Panc1 (cell line): Measurements from ENCODE around the gene HSPB2. TPM values are rescaled to one million over a fixed set of nuclear protein-coding genes. Genes with fewer than 3 reads are reported as not detected.

Source experiments
- ATAC-seq: fragments of 200-7000 bp; cut with Tn5 transposase; 2 replicates; pipeline ENCODE4 v1.9.1; 2020; ENCODE audit warnings: mild to moderate bottlenecking, moderate library complexity
- BruUV-seq: library from RNA; stranded (reverse); fragments of 400-500 nt; replicated peaks from 2 replicates; lab custom pipeline; 2021; lab: Mats Ljungman, UMichigan
- CTCF ChIA-PET: fragments of 300-600 bp; sonication (Branson Sonifier 250); formaldehyde crosslinking; loops from one replicate; lab custom pipeline; 2022; ENCODE audit warnings: antibody characterized with exemption; lab: Charles Lee
- POLR2A ChIA-PET: fragments of 300-600 bp; sonication (Branson Sonifier 250); formaldehyde crosslinking; loops from one replicate; lab custom pipeline; 2022; ENCODE audit warnings: antibody characterized with exemption; lab: Charles Lee
- DNase-seq: peaks from one replicate; pipeline ENCODE4 v3.0.0-alpha.2; 2010; ENCODE audit warnings: low read depth, low spot score
- H3K27ac ChIP-seq: 2 replicates; pipeline ENCODE4 v1.5.1; 2011; ENCODE audit warnings: mild to moderate bottlenecking, low read length, inconsistent platforms
- H3K27me3 ChIP-seq: fragments of 200-500 bp; sonication (Bioruptor generic); 2 replicates; pipeline ENCODE4 v1.6.0; 2014; ENCODE audit warnings: low read length, inconsistent platforms; ENCODE audit not compliant: control insufficient read depth, insufficient read depth
- H3K36me3 ChIP-seq: fragments of 200-500 bp; sonication (Bioruptor generic); 2 replicates; pipeline ENCODE4 v1.5.1; 2014; ENCODE audit warnings: inconsistent platforms, mild to moderate bottlenecking, low read length, moderate library complexity; ENCODE audit not compliant: control insufficient read depth, insufficient read depth
- H3K4me1 ChIP-seq: 2 replicates; pipeline ENCODE4 v1.5.1; 2011; ENCODE audit warnings: inconsistent platforms, mild to moderate bottlenecking, low read length, moderate library complexity; ENCODE audit not compliant: control insufficient read depth, insufficient read depth
- H3K4me3 ChIP-seq, 2 experiments: 2 replicates each; pipeline ENCODE4 v1.5.1; 2011 to 2012; ENCODE audit warnings: low read depth in 2 of 2, low read length in 2 of 2, mild to moderate bottlenecking in 2 of 2, inconsistent platforms in 1 of 2, moderate library complexity in 1 of 2
- H3K9me3 ChIP-seq: fragments of 200-500 bp; sonication (Bioruptor generic); 2 replicates; pipeline ENCODE4 v1.5.1; 2014; ENCODE audit warnings: low read depth, mild to moderate bottlenecking, inconsistent platforms, low read length, moderate library complexity; ENCODE audit not compliant: control insufficient read depth, insufficient read depth
- POLR2AphosphoS5 ChIP-seq: IDR thresholded peaks from 2 replicates; pipeline ENCODE4 v1.6.1; 2012; ENCODE audit warnings: mild to moderate bottlenecking, low read depth, low read length, moderate library complexity
- REST ChIP-seq, 2 experiments: IDR thresholded peaks; 2 replicates each; pipeline ENCODE4 v1.6.1; 2011 to 2012; ENCODE audit warnings: low read depth in 2 of 2, control low read depth in 1 of 2, low read length in 1 of 2, mild to moderate bottlenecking in 1 of 2, moderate library complexity in 1 of 2; ENCODE audit not compliant: insufficient read depth in 1 of 2
- SIN3A ChIP-seq: IDR thresholded peaks from 2 replicates; pipeline ENCODE4 v1.6.1; 2012; ENCODE audit warnings: low read depth, mild to moderate bottlenecking, low read length, moderate library complexity, borderline replicate concordance; ENCODE audit not compliant: insufficient read depth
- TCF7L2 ChIP-seq: IDR thresholded peaks from 2 replicates; pipeline ENCODE4 v1.6.1; 2011; ENCODE audit warnings: mild to moderate bottlenecking, low read depth, low read length, inconsistent platforms
- in situ Hi-C: cut with HindIII; loops from 2 replicates; pipeline ENCODE4 v1.10.0; 2016; ENCODE audit warnings: low sequenced_read_pairs, low pct_unique_long_range_greater_than_20kb
- intact Hi-C: fragments of 100-400 bp; cut with micrococcal nuclease; formaldehyde crosslinking; loops from one replicate; pipeline ENCODE4 v1.10.0; 2022; ENCODE audit not compliant: unreplicated experiment
- total RNA-seq: library from RNA; stranded (reverse); gene quantifications from one replicate; pipeline ENCODE4 v1.2.1, GENCODE V29; 2021; ENCODE audit not compliant: unreplicated experiment
- TF ChIP-seq, protein P1 (sequence below): fragments of 450-650 bp; IDR thresholded peaks from 2 replicates; pipeline ENCODE4 v1.5.1; 2017; ENCODE audit warnings: mild to moderate bottlenecking

The HSPB2 gene
- total RNA-seq, 1 experiment from 2014 or later, result not detected

GRCh38 chr11:111946499-111946898 is 34.0 kb downstream of the HSPB2 start:
- CTCF ChIA-PET, result no interaction called here
- POLR2A ChIA-PET, result no interaction called here
- intact Hi-C loops, result no loop called here

GRCh38 chr11:111947143-111947542 is 34.6 kb downstream of the HSPB2 start:
- Histone ChIP-seq H3K9me3 (no peaks in the 10 kb centered on the region), H3K4me3 (no peak overlapping the region), H3K27me3 (no peaks in the 10 kb centered on the region), H3K27ac (no peak overlapping the region), H3K36me3 (no peaks in the 10 kb centered on the region), H3K4me1 (no peaks in the 10 kb centered on the region)
- intact Hi-C loops (no loop called here), in situ Hi-C loops (no loop called here)
- DNase-seq (no peak), ATAC-seq (no peak)
- POLR2A ChIA-PET, result no interaction called here
- no TSS peak for BruUV-seq
- CTCF ChIA-PET, result interaction anchor here (0.5 kb wide), 1 partner anchor 1682 kb away, joined by 4 read pairs; no protein-coding TSS in a partner anchor
- TF ChIP-seq TCF7L2 (no peak), POLR2AphosphoS5 (no peak), SIN3A (no peak), REST (IDR thresholded peaks at IDR 0.05; ENCODE audit: insufficient read depth in 1 of 2, low read depth in 2 of 2, low read length in 1 of 2) (no peak)
- TF ChIP-seq, protein P1, sequence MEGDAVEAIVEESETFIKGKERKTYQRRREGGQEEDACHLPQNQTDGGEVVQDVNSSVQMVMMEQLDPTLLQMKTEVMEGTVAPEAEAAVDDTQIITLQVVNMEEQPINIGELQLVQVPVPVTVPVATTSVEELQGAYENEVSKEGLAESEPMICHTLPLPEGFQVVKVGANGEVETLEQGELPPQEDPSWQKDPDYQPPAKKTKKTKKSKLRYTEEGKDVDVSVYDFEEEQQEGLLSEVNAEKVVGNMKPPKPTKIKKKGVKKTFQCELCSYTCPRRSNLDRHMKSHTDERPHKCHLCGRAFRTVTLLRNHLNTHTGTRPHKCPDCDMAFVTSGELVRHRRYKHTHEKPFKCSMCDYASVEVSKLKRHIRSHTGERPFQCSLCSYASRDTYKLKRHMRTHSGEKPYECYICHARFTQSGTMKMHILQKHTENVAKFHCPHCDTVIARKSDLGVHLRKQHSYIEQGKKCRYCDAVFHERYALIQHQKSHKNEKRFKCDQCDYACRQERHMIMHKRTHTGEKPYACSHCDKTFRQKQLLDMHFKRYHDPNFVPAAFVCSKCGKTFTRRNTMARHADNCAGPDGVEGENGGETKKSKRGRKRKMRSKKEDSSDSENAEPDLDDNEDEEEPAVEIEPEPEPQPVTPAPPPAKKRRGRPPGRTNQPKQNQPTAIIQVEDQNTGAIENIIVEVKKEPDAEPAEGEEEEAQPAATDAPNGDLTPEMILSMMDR, result no peak

More at GRCh38 chr11:111946499-111946898, 34.0 kb downstream of the HSPB2 start:
- H3K27ac ChIP-seq, result no peak overlapping the region
- no peaks in the 10 kb centered on the region for H3K9me3 ChIP-seq
- H3K4me1 ChIP-seq, result no peaks in the 10 kb centered on the region
- no peak for DNase-seq
- no peak for ATAC-seq
- BruUV-seq, result no TSS peak
- H3K27me3 ChIP-seq, result no peaks in the 10 kb centered on the region
- in situ Hi-C loops, result no loop called here
- no peaks in the 10 kb centered on the region for H3K36me3 ChIP-seq
- TF ChIP-seq POLR2AphosphoS5, result no peak
- no peak for TF ChIP-seq REST (IDR thresholded peaks at IDR 0.05; ENCODE audit: insufficient read depth in 1 of 2, low read depth in 2 of 2, low read length in 1 of 2)
- no peak for TF ChIP-seq TCF7L2
- TF ChIP-seq SIN3A, result no peak
- TF ChIP-seq, protein P1, result no peak
- H3K4me3 ChIP-seq, result no peak overlapping the region
